IMR-90 (cell line): Measurements from ENCODE around the gene YY1AP1.

Source experiments
- CHD1 ChIP-seq: IDR thresholded peaks from 2 replicates; pipeline ENCODE4 v1.6.1; 2012; ENCODE audit warnings: low read depth, low read length, improper control_type of control experiment
- CTCF ChIP-seq: conservative IDR thresholded peaks from 2 replicates; pipeline ENCODE4 v1.5.1; 2012; ENCODE audit warnings: mild to moderate bottlenecking, low read depth, low read length, improper control_type of control experiment
- MAFK ChIP-seq: IDR thresholded peaks from 2 replicates; pipeline ENCODE4 v1.6.1; 2012; ENCODE audit warnings: low read depth, low read length, improper control_type of control experiment
- MAZ ChIP-seq: IDR thresholded peaks from 2 replicates; pipeline ENCODE4 v1.6.1; 2012; ENCODE audit warnings: low read depth, mild to moderate bottlenecking, low read length, improper control_type of control experiment, moderate library complexity, borderline replicate concordance
- POLR2A ChIP-seq: IDR thresholded peaks from 2 replicates; pipeline ENCODE4 v1.6.1; 2012; ENCODE audit warnings: mild to moderate bottlenecking, low read depth, low read length
- RCOR1 ChIP-seq: IDR thresholded peaks from 2 replicates; pipeline ENCODE4 v1.6.1; 2012; ENCODE audit warnings: mild to moderate bottlenecking, low read length, improper control_type of control experiment; ENCODE audit not compliant: insufficient replicate concordance
- RFX5 ChIP-seq: IDR thresholded peaks from 2 replicates; pipeline ENCODE4 v1.8.0; 2012; ENCODE audit warnings: low read depth, mild to moderate bottlenecking, low read length, moderate library complexity
- SMC3 ChIP-seq: fragments of 150-350 bp; IDR thresholded peaks from 2 replicates; pipeline ENCODE4 v1.6.1; 2016; ENCODE audit warnings: low read depth, mild to moderate bottlenecking, antibody characterized with exemption, low read length, moderate library complexity
- USF2 ChIP-seq: fragments of 150-350 bp; IDR thresholded peaks from 2 replicates; pipeline ENCODE4 v1.6.1; 2017; ENCODE audit warnings: mild to moderate bottlenecking, antibody characterized with exemption, low read length, low read depth

- TF ChIP-seq CTCF: no peak
- TF ChIP-seq USF2: no peak
- no peak for TF ChIP-seq SMC3
- TF ChIP-seq RFX5: no peak
- no peak for TF ChIP-seq RCOR1
- no peak for TF ChIP-seq CHD1
- TF ChIP-seq POLR2A: no peak
- no peak for TF ChIP-seq MAZ
- no peak for TF ChIP-seq MAFK
Observed at GRCh38 chr1:155691992-155692528, 3.5 kb upstream of the YY1AP1 start.
